GM21423 (cell line): ENCODE data around the gene SPINK2.

Experiments
- ATAC-seq: cut with Tn5 transposase; IDR thresholded peaks from one replicate; pipeline ENCODE4 v1.9.1; 2021; ENCODE audit warnings: mild to moderate bottlenecking, moderate library complexity; ENCODE audit not compliant: unreplicated experiment

The SPINK2 gene, protein sequence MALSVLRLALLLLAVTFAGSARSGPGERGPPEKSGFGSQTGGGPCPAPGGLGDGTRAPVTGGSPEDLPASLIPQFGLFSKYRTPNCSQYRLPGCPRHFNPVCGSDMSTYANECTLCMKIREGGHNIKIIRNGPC

GRCh38 chr4:56821381-56822243, at the start of gene SPINK2:
TSS of gene SPINK2 (minus strand) at chr4:56821701. CDS start at chr4:56821662, 39 bp downstream.
- no peak for ATAC-seq

GRCh38 chr4:56870946-56871345, 49.4 kb upstream of the SPINK2 start:
- ATAC-seq: no peak

DNA sequence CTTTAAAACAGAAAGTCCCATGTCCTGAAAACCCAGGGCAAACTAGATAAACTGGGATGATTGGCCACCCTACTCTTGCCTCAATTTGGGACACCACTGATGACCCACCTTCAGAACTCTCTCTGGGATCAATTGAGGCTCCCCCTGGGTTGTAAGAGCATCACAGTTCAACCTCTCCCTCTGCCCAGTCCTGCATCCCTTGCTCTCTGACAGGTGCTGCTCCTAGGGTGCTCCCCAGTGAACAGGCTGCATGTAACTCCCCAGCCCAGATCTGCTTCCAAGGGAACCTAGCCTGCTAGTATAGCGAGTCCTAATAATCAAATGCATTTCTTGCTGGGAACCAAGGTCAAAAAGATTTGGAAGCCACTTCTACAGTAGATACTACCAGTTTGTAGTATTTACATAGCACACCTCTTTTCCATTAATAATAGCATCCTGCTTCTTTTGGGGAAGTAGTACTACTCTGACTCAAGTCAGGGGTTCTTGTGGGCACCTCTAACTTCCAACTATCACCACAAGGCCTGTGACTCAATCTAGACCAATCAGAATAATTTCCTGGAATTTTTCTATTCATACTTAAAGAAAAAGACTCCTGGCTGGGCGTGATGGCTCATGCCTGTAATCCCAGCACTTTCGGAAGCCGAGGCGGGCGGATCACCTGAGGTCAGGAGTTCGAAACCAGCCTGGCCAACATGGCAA, 42.1 kb upstream of the SPINK2 start:
- peak; percentile 57 for ATAC-seq

DNA sequence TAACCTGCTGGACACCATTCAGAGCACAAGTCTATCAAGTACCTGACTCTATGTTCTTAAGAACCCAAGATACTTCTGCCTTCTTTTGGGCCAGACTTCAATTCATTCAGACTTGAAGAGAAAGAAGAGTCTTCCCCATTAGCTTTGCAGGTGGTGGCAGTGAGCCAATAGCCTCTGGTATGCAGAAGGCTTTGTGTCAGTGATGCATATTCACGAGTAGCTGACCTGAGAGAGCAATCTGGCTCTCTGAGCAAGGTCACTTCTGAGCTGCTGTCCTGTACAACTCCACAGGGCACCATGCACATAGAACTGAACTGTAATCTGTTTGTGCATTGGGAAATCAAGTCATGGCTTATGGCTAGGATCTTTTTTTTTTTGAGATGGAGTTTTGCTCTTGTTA, 39.9 kb upstream of the SPINK2 start:
- ATAC-seq: no peak

DNA sequence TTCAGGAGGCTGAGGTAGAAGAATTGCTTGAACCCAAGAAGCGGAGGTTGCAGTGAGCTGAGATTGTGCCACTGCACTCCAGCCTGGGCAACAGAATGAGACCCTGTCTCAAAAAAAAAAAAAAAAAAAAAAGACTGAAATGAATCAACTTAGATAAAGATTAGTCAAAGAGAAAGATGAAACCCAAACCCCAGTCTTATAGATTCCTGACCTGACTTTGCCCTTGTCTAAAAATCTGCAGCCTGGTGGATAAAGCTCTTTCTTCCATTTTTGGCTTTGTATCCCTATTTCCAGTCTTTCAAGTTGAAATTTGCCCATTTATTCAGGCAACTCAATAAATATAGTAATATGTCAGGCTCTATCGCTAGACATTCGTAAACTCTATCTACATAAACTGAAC, 39.3 kb upstream of the SPINK2 start:
- ATAC-seq: no peak

- ATAC-seq: no peak
Measured at GRCh38 chr4:56859841-56860240, 38.3 kb upstream of the SPINK2 start.

DNA sequence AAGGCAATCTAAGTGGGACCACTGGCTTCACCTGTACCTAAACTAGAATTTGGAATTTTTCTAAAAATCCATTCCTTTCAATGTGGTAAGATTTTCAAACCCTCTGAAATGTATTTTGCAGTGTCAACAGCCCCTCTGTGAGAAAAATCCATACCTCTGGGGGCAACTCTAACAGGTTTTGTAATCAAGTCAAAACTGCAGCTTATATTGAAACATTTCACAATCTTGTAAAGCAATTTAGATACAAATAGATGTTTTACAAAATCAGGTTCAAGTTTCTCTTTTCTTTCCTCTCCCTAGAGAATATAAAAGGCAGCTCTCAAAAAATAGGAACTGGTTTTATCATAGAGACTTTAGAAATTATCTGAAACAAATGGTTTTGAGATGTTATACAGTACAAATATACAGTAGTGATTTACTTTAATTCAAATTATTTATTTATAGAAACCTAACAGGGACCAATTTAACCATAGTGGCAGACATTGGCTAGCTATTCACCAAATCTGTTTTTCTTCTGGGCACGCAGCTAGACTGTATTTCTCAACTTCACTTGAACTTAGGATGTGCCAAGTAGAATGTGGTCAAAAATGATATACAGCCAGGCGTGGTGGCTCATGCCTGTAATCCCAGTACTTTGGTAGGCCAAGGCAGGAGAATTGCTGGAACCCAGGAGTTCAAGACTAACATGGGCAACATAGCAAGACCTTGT, 36.3 kb upstream of the SPINK2 start:
- no peak for ATAC-seq

- no peak for ATAC-seq
Measured at GRCh38 chr4:56856656-56857055, 35.2 kb upstream of the SPINK2 start.

- ATAC-seq: no peak
Measured at GRCh38 chr4:56850910-56851309, 29.4 kb upstream of the SPINK2 start.

DNA sequence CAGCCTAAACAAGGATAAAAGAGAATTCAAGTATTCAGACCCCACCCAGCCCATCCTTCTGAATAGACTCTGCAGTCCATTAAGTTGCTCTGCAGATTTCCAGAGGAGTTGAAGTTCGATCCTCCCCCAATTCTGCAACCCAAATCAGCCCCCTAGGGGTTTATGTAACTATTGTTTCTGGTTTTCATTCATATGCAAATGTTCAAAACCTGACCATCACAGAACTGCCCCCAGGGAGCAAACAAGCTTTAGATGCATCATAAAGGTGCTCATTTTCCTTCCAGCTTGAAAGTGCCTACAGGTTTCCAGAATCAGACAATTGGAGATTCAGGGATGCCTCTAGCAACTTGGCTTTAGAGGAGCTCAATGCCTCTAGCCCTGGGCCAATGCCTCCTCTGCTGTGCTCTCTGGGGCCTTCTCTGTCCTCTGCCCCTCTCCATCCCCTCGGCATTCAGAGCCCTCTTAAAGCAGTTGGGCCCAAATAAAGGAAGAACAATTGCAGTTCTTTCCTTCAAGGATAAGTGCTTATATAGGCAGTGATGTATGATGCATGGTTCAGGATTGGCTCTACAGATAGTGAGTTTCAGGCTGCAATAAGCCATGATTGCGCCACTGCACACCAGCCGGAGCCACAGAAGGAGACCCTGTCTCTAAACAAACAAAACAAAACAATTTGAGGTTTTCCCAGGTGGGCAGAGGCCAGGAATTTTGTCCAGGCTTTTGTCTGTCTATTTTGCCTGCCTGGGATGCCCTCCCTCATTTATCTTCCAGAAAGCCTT, 23.5 kb upstream of the SPINK2 start:
- ATAC-seq: no peak

- ATAC-seq: no peak
Measured at GRCh38 chr4:56843421-56843899, 22.0 kb upstream of the SPINK2 start.

DNA sequence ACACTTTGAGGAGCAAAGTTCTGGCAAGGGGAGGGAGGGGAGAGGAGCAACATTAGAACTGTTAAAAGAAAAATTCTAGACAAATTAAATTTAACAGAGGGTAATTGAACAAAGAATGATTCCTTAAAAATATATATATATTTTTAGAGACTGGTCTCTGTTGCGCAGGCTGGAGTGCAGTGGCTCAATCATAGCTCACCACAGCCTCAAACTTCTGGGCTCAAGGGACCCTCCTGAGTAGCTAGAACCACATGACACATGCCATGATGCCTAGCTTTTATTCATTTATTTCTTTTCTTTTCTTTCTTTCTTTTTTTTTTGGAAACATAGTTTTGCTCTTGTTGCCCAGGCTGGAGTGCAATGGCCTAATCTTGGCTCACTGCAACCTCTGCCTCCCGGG, 19.1 kb upstream of the SPINK2 start:
- ATAC-seq: no peak

DNA sequence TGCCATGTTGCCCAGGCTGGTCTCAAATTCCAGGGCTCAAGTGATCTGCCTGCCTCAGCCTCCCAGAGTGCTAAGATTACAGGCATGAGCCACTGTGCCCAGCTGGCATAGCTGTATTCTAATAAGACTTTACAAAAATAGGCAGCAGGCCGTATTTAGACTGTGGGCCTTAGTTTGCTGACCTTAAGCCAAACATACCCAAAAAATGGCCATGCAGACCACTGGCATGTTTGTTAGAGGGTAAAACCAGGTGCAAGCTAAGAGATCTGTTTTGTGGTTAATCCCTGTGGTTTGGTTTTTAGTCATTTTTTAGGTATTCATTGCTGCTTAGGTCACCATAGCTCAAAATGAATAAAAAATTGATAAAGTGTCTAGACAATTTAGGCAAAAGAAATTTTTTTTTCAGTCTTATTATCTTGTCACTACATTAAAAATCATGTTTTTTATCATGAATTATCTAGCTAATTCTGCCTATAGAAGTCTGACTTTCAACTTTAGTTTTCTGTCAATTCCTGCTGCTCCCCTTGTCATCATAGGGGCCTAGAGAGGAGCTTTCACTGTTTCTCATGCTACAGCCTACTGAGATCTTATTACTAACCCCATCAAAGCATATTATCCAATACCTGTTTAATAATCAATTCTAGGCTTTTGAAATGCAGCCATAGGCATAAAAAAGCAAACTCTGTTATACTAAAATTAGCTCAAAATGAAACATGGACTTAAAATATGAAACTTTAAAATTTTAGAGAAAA, 7.5 kb upstream of the SPINK2 start:
- peak; percentile 69 for ATAC-seq

GRCh38 chr4:56823933-56824600, 2.6 kb upstream of the SPINK2 start:
- no peak for ATAC-seq

DNA sequence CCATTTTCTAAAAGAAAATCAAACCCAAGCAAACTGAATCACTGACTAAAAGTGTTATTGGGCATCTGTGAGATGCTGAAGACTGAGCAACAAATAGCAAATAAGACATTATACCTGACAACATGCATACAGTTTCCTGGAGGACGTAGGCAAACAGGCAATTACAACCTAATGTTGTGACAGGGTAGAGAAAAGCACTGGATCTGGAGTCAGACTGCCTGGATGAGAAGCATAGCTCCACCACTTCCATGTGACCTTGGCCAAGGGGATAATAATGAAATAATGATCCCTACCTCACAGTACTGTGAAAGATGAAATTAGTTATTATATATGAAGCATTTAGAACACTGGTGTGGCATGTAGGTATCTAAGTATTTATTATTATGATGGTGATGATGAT, 2.7 kb downstream of the SPINK2 start:
- no peak for ATAC-seq

GRCh38 chr4:56817840-56818491, 3.5 kb downstream of the SPINK2 start:
- ATAC-seq: peak; percentile 92

DNA sequence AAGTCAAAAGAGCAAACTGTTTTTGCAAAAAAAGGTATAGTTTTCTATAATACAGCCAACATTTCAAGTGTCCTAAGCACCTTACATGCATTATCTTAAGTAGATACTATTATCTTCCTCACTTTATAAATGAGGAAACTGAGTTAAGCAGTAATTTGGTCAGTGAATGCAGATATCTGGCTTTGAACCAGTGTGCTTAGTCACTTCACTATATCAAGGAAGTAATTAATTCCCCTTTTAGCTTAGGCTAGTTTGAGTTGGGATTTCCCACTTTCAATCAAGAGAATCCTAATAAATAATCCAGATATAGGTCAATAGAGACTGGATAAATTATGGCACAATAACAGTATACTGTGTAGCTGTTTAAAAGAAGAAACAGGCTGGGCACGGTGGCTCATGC, 14.8 kb downstream of the SPINK2 start:
- ATAC-seq: no peak

- no peak for ATAC-seq
Measured at GRCh38 chr4:56804551-56804950, 16.9 kb downstream of the SPINK2 start.

GRCh38 chr4:56803471-56803870, 18.0 kb downstream of the SPINK2 start:
- peak; percentile 55 for ATAC-seq
